Natural killer cell treated with Interleukin-12 subunit alpha and Interleukin-12 subunit beta and Interleukin-15 and Interleukin-18, amount 100 ng/mL, for 72 hours (primary cell): ENCODE data around the gene GRAMD1C. TPM values are rescaled to one million over a fixed set of nuclear protein-coding genes. Genes with fewer than 3 reads are reported as not detected.

Source experiments
- ATAC-seq, 2 donors: fragments of 150-1000 bp; cut with Tn5 transposase in 1 of 2; sonication (Bioruptor Pico), chemical (Tn5 transposase) in 1 of 2; 2 replicates each; pipeline ENCODE4 v1.10.0; 2021
- DNase-seq: peaks from one replicate; pipeline ENCODE4 v3.0.0; 2022; ENCODE audit warnings: low spot score
- H3K27ac Mint-ChIP-seq, 2 donors: 1 replicate in 1 of 2; 2 replicates in 1 of 2; pipeline ENCODE4 v1.8.0; 2022; ENCODE audit warnings: mixed read lengths in 2 of 2, mild to moderate bottlenecking in 1 of 2, moderate library complexity in 1 of 2
- H3K27me3 Mint-ChIP-seq, 2 donors: 1 replicate in 1 of 2; 2 replicates in 1 of 2; pipeline ENCODE4 v1.8.0; 2022; ENCODE audit warnings: mixed read lengths in 2 of 2
- H3K36me3 Mint-ChIP-seq: one replicate; pipeline ENCODE4 v1.8.0; 2022; ENCODE audit warnings: mixed read lengths
- H3K4me1 Mint-ChIP-seq, 2 donors: 1 replicate in 1 of 2; 2 replicates in 1 of 2; pipeline ENCODE4 v1.8.0; 2022; ENCODE audit warnings: low read depth in 2 of 2, mixed read lengths in 2 of 2, mild to moderate bottlenecking in 1 of 2
- H3K4me3 Mint-ChIP-seq: one replicate; pipeline ENCODE4 v1.8.0; 2022; ENCODE audit warnings: mixed read lengths
- H3K9me3 Mint-ChIP-seq: 2 replicates; pipeline ENCODE4 v1.8.0; 2022; ENCODE audit warnings: mixed read lengths
- total RNA-seq, 2 donors: library from RNA; stranded (reverse); gene quantifications; one replicate each; pipeline ENCODE4 v1.2.3, GENCODE V29; 2022

The GRAMD1C gene
- total RNA-seq, 2 donors from 2014 or later = 0.26 to 2.3 TPM

DNA sequence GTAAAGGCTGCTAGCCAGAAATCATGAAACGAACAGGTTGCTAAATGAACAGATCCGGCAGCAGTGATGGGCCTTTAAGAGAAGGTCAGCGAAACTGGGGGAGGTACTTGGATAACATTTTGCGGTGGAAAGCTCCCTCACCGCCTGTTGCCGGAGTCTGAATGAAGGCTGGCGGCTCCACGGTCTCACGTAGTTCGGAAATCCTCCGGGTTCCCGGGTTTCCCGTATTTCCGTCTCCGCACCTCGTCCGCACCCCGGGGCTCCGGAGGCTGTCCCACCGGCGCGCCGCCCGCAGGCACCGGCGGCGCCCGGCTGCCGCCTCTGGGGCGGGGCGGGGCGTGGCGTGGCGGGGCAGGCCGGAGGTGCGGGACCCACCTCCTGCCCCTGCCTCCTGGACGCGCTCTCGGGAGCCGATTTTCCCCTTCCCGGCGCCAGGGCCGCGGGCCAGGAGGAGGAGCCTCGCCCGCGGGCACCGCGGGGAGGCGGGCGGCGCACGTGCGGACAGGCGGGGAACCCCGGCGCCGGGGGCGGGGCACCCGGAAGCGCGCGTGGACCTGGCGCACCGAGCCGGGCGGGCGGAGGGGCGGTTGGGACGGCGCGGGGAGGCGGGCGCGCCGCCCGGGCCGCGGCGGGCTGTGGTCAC is 108.9 kb downstream of the GRAMD1C start, which contains the start of gene ZDHHC23:
ZDHHC23 (plus strand) TSS at position 642 of the 643 bp plus-strand sequence. CDS start 790 bp downstream, outside the sequence.
- peak; percentile 87 to 91 for ATAC-seq
- no peaks in the 10 kb centered on the region for H3K36me3 Mint-ChIP-seq
- peak within 1 kb of the TSS in 1 of 2 donors; percentile 19 for H3K27ac Mint-ChIP-seq
- peaks cover 24 to 39% of the 10 kb centered on the region in 2 donors for H3K27me3 Mint-ChIP-seq
- DNase-seq = peak; percentile 75
- H3K9me3 Mint-ChIP-seq = no peaks in the 10 kb centered on the region
- H3K4me3 Mint-ChIP-seq = peak within 1 kb of the TSS; percentile 82
- peaks cover 0 to 5% of the 10 kb centered on the region in 2 donors for H3K4me1 Mint-ChIP-seq

DNA sequence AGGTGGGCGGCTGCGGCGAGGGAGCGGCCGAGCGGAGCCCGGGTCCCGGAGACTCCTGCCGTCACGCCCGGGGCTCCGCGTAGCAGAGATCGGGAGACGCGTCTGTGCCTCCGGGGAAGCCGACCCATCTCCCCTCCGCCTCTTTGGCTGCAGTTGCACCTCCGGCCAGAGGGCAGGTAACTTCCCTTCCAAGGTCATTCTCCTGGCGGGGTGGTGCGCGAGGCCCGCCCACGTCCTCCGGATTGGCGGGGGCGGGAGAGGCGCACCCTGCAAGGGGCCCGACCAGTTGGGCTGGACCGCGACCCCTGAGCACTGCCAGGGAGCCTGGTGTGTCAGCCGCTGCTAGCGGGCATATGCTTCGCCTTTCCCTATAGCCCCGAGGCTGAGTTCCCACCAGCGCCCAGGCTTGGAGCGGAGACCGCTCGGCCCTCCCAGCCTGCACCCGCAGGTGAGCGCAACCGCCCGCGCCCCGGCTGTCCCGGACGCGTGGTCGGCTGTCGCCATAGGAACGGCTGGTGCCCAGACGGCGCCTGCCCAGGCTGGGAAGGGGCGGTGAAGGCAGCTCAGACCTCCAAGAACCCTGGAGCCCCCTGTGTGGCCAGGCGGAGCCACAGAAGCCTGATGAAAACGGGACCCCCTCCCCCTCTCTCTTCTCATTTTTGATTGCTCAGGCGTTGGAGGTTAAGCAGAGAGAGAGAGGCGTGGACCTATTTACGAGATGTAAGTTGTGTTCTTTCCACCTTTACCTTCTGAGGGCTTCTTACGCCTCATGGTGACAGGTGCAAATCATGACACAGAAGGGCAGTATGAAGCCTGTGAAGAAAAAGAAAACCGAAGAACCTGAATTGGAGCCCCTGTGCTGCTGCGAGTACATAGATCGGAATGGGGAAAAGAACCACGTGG is 109.7 kb downstream of the GRAMD1C start:
- ATAC-seq = peak; percentile 36 to 48
- H3K27ac Mint-ChIP-seq = no peak overlapping the region

DNA sequence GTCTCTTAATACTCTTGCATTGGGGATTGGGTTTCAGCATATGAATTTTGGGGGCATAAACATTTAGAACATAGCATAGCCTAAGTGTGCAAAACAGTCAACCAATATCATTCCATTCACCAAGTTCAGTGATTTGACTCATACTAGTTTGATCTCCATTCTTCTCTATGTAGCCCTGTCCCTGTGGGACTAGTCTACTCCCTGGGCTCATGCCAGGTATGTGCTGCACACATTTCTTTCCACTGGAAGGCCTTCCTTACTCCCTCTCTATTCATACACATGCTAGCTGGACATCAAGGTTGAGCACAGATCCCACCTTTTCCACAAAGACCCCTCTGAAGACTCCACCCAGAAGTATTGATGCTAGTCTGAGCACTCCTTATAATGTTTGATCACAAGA is 114.3 kb downstream of the GRAMD1C start:
- H3K27ac Mint-ChIP-seq = no peak overlapping the region
- no peak for ATAC-seq
- H3K36me3 Mint-ChIP-seq = no peaks in the 10 kb centered on the region
- H3K4me3 Mint-ChIP-seq = no peak overlapping the region
- no peaks in the 10 kb centered on the region for H3K9me3 Mint-ChIP-seq
- H3K4me1 Mint-ChIP-seq = peaks cover 0 to 9% of the 10 kb centered on the region in 2 donors
- H3K27me3 Mint-ChIP-seq = peaks cover 15 to 17% of the 10 kb centered on the region in 2 donors
- DNase-seq = no peak

More for the DNA sequence above, 109.7 kb downstream of the GRAMD1C start:
- Mint-ChIP-seq H3K4me1 (peaks cover 0 to 5% of the 10 kb centered on the region in 2 donors), H3K36me3 (no peaks in the 10 kb centered on the region), H3K27me3 (peaks cover 24 to 32% of the 10 kb centered on the region in 2 donors), H3K9me3 (no peaks in the 10 kb centered on the region), H3K4me3 (peak overlapping the region; percentile 42)
- no peak for DNase-seq

DNA sequence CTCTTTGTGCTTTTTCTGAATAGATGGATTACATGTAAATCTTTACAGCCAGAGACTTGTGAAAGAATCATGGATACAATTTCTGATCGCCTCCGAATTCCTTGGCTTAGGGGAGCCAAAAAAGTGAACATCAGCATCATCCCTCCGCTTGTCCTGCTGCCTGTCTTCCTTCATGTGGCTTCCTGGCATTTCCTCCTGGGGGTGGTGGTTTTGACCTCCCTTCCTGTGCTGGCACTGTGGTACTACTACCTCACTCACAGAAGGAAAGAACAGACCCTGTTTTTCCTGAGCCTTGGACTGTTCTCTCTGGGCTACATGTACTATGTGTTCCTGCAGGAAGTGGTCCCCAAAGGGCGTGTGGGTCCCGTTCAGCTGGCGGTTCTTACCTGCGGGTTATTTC is 115.1 kb downstream of the GRAMD1C start:
- Mint-ChIP-seq H3K4me1 (peaks cover 0 to 8% of the 10 kb centered on the region in 2 donors), H3K36me3 (no peaks in the 10 kb centered on the region), H3K9me3 (no peaks in the 10 kb centered on the region), H3K4me3 (no peak overlapping the region), H3K27me3 (peaks cover 14 to 15% of the 10 kb centered on the region in 2 donors), H3K27ac (no peak overlapping the region)
- no peak for ATAC-seq
- DNase-seq = no peak

DNA sequence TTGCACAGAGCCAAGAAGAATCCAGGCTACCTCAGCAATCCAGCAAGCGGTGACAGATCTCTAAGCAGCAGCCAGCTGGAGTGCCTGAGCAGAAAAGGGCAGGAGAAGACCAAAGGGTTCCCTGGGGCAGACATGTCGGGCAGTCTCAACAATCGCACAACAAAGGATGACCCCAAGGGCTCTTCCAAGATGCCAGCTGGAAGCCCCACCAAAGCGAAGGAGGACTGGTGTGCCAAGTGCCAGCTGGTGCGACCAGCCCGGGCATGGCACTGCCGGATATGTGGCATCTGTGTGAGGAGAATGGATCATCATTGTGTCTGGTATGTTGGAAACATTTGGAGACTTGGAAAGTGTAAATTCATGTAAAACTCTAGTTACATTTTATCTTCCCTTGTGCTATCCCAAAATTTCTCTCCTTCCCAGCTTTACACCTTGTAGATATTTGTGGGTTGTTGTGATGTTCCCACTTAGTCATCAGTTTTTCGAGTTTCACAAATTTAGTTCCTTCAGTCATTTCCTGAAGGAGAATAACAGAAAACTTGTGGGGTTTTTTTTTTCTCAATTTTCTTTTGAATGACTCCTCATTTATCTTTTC is 115.6 kb downstream of the GRAMD1C start:
- DNase-seq = no peak
- H3K36me3 Mint-ChIP-seq = no peaks in the 10 kb centered on the region
- H3K4me1 Mint-ChIP-seq = peaks cover 0 to 4% of the 10 kb centered on the region in 2 donors
- no peaks in the 10 kb centered on the region for H3K9me3 Mint-ChIP-seq
- no peak overlapping the region for H3K4me3 Mint-ChIP-seq
- H3K27me3 Mint-ChIP-seq = peaks cover 8 to 11% of the 10 kb centered on the region in 2 donors
- ATAC-seq = no peak
- no peak overlapping the region for H3K27ac Mint-ChIP-seq

DNA sequence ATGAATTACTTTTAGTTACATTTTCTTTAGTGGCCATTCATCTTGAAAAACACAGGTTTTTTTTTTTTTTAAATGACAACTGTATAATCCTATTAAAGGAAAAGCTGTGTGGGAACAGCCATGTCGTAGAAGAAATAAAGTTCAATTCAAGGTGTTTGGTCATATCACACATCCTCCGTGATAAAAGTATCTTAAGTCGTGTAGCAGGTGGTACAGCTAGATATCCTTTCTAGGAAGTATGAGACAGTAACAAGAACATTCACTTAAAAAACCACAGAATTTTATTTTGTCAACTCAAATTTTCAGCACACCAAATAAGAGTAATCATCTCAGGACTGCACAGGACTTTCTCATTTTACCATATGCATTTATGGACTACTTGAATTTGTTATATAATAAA is 125.3 kb downstream of the GRAMD1C start:
- Mint-ChIP-seq H3K27me3 (no peaks in the 10 kb centered on the region), H3K27ac (no peak overlapping the region), H3K9me3 (no peaks in the 10 kb centered on the region), H3K36me3 (no peaks in the 10 kb centered on the region), H3K4me1 (no peaks in the 10 kb centered on the region), H3K4me3 (no peak overlapping the region)
- DNase-seq (no peak), ATAC-seq (no peak)

DNA sequence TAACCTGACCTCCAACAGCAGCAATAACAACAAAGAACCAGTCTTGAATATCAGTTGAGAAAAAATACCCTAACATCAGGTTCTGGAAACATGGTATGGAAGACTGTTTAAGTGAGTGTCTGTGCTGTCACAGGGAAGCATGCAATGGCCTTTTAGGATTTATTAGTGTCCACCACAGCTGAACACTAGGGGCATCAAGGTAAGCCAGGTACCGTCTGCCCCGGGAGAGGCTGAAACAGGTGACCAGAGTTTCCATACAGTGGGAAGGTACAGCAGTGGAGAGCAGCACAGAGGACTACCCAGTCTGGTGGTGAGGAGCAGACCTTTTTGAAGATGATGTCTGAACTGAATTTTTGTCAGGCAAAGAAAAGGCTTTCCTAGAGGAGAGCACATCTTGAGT is 127.6 kb downstream of the GRAMD1C start:
- Mint-ChIP-seq H3K4me3 (no peak overlapping the region), H3K27me3 (no peaks in the 10 kb centered on the region), H3K27ac (no peak overlapping the region), H3K9me3 (no peaks in the 10 kb centered on the region), H3K4me1 (no peaks in the 10 kb centered on the region), H3K36me3 (peaks cover under 1% of the 10 kb centered on the region)
- no peak for ATAC-seq
- DNase-seq = no peak

DNA sequence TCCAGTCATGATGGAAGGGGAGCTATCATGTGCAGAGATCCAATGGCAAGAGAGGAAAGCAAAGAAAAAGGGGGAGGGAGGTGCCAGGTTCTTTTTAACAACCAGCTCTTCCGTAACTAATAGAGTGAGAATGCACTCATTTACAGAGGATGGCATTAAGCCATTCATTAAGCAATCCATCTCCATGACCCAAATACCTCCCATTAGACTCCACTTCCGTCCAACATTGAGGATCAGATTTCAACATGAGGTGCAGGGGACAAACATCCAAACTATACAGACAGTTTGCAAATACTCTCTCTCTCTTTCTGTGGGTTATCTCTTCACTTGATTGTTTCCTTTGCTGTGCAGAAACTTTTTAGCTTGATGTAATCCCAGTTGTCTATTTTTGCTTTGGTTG is 130.4 kb downstream of the GRAMD1C start:
- Mint-ChIP-seq H3K9me3 (peaks cover 19% of the 10 kb centered on the region), H3K4me1 (no peaks in the 10 kb centered on the region), H3K27me3 (peaks cover 0 to 7% of the 10 kb centered on the region in 2 donors), H3K4me3 (no peak overlapping the region), H3K27ac (no peak overlapping the region), H3K36me3 (peaks cover 28% of the 10 kb centered on the region)
- no peak for ATAC-seq
- DNase-seq = no peak

DNA sequence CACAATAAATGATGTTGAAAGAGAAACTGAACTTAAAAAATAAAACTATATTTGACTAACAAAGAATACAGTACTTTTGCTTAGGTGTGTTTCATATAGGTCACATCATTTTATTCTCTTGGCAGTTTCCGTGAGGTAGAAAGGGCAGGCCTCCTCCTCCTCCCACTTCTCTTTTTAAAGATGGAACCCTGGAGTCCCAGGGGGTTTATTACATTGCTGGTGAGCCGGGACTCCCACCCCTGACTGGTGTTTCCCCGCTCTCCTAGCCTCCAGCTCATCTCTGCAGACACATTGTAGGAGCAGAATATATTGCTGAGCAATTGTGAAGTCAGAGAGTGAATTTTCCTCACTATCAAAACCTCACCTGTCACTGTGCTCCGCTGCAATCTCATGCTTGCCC is 139.2 kb downstream of the GRAMD1C start:
- Mint-ChIP-seq H3K27me3 (peaks cover 0 to 3% of the 10 kb centered on the region in 2 donors), H3K36me3 (peaks cover 25% of the 10 kb centered on the region), H3K9me3 (peaks cover 15% of the 10 kb centered on the region), H3K4me1 (no peaks in the 10 kb centered on the region), H3K27ac (no peak overlapping the region), H3K4me3 (no peak overlapping the region)
- no peak for ATAC-seq
- DNase-seq = no peak

DNA sequence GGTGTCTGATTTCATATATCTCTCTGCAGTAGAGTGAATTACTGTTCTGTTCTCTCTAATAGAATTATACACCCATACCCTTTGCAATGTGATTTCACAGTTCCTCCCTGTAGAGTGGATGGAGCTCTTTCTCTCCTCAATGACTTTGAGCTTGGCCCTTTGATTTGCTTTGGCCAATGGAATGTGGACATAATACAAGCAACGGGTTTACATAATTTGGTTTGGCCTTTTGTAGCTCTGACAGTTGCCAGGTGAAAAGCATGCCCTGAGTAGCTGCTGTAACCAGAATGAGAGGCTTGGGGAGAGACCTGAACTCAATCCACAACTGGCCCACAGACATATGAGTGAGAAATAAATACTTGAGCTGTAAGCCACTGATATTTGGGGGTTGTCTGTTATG is 141.3 kb downstream of the GRAMD1C start:
- Mint-ChIP-seq H3K9me3 (no peaks in the 10 kb centered on the region), H3K27me3 (no peaks in the 10 kb centered on the region), H3K4me1 (no peaks in the 10 kb centered on the region), H3K36me3 (peaks cover 9% of the 10 kb centered on the region), H3K27ac (no peak overlapping the region), H3K4me3 (no peak overlapping the region)
- ATAC-seq (no peak), DNase-seq (no peak)

DNA sequence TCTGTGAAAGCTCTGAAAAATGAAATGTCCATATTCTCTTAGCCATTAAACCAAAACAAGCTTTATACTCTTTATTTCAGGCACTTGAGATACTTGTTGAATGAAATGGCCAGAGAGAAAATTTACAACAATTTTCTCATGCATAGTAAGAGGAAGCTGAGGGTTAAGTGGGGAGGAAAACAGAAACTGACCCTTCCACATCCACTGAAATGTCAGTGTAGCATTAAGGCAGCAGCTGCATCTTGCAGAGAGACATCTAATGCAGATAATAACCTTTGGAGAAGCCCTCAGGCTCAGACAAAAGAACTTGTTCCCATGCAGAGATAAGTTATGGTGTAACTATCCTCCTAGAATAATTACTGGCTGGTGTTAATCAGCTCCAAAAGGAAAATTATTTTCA is 143.2 kb downstream of the GRAMD1C start:
- ATAC-seq (no peak), DNase-seq (no peak)
- Mint-ChIP-seq H3K36me3 (peaks cover 8% of the 10 kb centered on the region), H3K4me3 (no peak overlapping the region), H3K27me3 (no peaks in the 10 kb centered on the region), H3K9me3 (no peaks in the 10 kb centered on the region), H3K4me1 (no peaks in the 10 kb centered on the region), H3K27ac (no peak overlapping the region)

DNA sequence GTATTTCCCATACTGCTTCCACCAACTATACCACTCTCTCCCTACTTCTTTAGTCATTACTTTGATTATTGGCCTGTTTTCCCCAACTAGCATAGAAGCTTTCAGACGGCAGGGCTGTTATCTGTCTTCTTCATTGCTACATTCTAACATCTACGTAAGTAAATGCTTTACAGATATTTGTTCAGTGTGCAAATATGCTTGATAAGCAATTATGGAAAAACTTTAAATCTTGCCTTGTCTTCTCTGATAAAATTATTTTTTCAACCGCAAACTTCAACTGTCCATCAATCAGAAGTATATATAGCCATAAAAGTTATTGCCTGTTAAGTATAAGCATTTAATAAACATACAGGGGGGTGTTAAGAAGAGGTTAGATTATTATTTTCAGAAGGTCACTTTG is 145.0 kb downstream of the GRAMD1C start:
- no peaks in the 10 kb centered on the region for H3K9me3 Mint-ChIP-seq
- H3K4me1 Mint-ChIP-seq = no peaks in the 10 kb centered on the region
- DNase-seq (no peak), ATAC-seq (no peak)
- no peak overlapping the region for H3K27ac Mint-ChIP-seq
- no peaks in the 10 kb centered on the region for H3K27me3 Mint-ChIP-seq
- no peak overlapping the region for H3K4me3 Mint-ChIP-seq
- peaks cover 8% of the 10 kb centered on the region for H3K36me3 Mint-ChIP-seq

DNA sequence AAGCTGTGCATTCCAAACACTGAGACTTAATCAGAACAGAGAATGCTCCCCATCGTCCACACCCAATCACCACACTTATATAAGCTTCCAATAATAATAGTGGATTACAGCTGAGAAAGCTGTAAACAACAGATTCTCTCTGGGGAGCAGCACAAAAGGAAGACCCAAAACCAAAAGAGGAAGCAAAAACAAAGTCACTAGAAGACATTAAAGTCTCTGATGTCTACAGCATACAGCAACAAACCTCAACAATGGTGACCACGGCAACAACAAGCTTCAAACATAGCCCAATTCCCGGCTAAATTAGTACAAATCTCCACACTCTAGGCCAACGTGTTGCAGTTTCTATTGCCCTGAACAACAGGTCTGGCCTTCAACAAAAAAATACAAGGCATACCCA is 147.0 kb downstream of the GRAMD1C start:
- Mint-ChIP-seq H3K9me3 (no peaks in the 10 kb centered on the region), H3K4me1 (no peaks in the 10 kb centered on the region), H3K27me3 (no peaks in the 10 kb centered on the region), H3K27ac (no peak overlapping the region), H3K4me3 (no peak overlapping the region), H3K36me3 (peaks cover 4% of the 10 kb centered on the region)
- DNase-seq (no peak), ATAC-seq (no peak)
